Dedifferentiated amniotic fluid mesenchymal stem cell (primary cell): ENCODE results near the gene ZNF646.

Experiments
- DNase-seq: peaks from one replicate; pipeline ENCODE4 v3.0.0-alpha.2; 2016; ENCODE audit errors: extremely low spot score

Gene ZNF646

GRCh38 chr16:31073970-31074813 is at the start of gene ZNF646, which contains the start of gene ZNF668:
Gene ZNF646 (plus strand): TSS chr16:31074422. CDS start chr16:31076325, 1,903 bp downstream.
Gene ZNF668 (minus strand): TSS chr16:31074240. CDS start chr16:31064459, 9,781 bp downstream.
- DNase-seq: peak; percentile 100

- no peak for DNase-seq
Measured at GRCh38 chr16:31025339-31025738, 48.9 kb upstream of the ZNF646 start.

GRCh38 chr16:31029272-31029671 is 45.0 kb upstream of the ZNF646 start:
- DNase-seq: no peak

GRCh38 chr16:31031276-31031675 is 42.9 kb upstream of the ZNF646 start:
- no peak for DNase-seq

- DNase-seq: peak; percentile 99
Measured at GRCh38 chr16:31032736-31033708, 41.2 kb upstream of the ZNF646 start, which contains the start of gene STX4. Gene STX4 (plus strand): TSS chr16:31033558. CDS start chr16:31033806, 248 bp downstream.

- DNase-seq: peak; percentile 77
Measured at GRCh38 chr16:31033709-31034492, 40.3 kb upstream of the ZNF646 start.

- DNase-seq: no peak
Measured at GRCh38 chr16:31036691-31037090, 37.5 kb upstream of the ZNF646 start.

- DNase-seq: no peak
Measured at GRCh38 chr16:31038993-31039392, 35.2 kb upstream of the ZNF646 start.

GRCh38 chr16:31042866-31043265 is 31.4 kb upstream of the ZNF646 start:
- no peak for DNase-seq

- no peak for DNase-seq
Measured at GRCh38 chr16:31043352-31043751, 30.9 kb upstream of the ZNF646 start.

GRCh38 chr16:31043898-31044481 is 30.2 kb upstream of the ZNF646 start:
- DNase-seq: no peak

GRCh38 chr16:31050280-31051030 is 23.8 kb upstream of the ZNF646 start:
- DNase-seq: no peak

GRCh38 chr16:31052114-31052513 is 22.1 kb upstream of the ZNF646 start:
- DNase-seq: peak; percentile 63

GRCh38 chr16:31055613-31056012 is 18.6 kb upstream of the ZNF646 start:
- DNase-seq: no peak

- DNase-seq: no peak
Measured at GRCh38 chr16:31061126-31061812, 13.0 kb upstream of the ZNF646 start.

GRCh38 chr16:31061813-31062440 is 12.3 kb upstream of the ZNF646 start:
- DNase-seq: no peak

GRCh38 chr16:31063495-31063842 is 10.8 kb upstream of the ZNF646 start:
- no peak for DNase-seq

GRCh38 chr16:31063843-31064611 is 10.2 kb upstream of the ZNF646 start:
- DNase-seq: no peak
